Activated CD4-positive, alpha-beta T cell treated with anti-CD3 and anti-CD28 coated beads, Interleukin-2, amount 50 U/mL, for 48 hours (primary cell): Measurements from ENCODE around the gene AGAP1.

Experiments
- DNase-seq, 2 experiments: peaks; one replicate each; pipeline ENCODE4 v3.0.0-alpha.2; 2020

Gene AGAP1

DNA sequence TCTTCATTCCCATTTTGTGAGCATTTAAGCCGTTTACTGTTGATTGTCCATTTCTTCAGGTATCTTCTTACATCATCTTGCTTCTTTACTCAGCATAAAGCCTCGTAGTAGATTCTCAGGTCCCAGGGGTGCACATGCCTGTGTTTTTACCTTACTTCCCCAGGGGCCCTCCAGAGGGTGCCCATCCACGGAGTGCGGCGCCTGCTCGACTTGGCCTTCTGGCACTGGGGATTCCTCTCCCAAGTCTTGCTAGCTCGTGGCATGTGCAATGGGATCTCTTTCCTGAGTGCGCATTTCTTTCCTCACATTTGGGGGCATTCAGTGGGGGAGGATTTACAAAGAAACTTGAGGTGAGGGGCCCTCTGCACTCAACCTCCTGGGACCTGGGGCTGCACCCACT is 148.1 kb downstream of the AGAP1 start:
- DNase-seq: no peak

DNA sequence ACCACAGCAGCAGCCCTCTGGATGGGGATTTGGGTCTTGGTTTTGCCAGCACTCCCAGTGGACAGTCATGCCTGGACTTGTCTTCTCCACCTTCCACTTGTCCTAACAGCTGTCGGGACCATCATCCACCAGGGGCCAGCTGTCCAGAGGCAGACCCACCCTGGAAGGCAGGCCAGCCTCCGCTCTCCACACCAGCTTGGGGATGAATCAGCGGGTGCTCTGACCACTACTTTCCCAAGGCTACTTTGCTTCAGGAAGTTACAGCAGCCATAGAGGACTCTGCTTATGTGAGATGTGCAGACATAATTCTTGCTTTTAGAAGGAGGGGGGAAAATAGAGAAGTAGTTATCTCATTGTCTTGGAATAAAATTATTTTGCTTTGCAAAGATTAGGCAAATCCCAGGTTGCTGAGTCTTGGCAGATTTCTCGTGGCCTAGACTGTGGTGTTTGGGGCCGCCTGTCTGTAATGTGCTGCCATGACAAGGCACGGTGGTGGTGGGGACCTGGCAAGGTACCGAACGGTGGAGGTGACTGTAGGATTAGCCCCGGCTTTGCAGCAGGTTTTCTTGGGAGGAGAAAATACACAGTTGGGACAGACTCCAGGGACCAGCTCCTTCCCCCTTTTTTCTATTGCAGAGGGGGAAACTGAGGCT is 148.7 kb downstream of the AGAP1 start:
- DNase-seq: no peak

DNA sequence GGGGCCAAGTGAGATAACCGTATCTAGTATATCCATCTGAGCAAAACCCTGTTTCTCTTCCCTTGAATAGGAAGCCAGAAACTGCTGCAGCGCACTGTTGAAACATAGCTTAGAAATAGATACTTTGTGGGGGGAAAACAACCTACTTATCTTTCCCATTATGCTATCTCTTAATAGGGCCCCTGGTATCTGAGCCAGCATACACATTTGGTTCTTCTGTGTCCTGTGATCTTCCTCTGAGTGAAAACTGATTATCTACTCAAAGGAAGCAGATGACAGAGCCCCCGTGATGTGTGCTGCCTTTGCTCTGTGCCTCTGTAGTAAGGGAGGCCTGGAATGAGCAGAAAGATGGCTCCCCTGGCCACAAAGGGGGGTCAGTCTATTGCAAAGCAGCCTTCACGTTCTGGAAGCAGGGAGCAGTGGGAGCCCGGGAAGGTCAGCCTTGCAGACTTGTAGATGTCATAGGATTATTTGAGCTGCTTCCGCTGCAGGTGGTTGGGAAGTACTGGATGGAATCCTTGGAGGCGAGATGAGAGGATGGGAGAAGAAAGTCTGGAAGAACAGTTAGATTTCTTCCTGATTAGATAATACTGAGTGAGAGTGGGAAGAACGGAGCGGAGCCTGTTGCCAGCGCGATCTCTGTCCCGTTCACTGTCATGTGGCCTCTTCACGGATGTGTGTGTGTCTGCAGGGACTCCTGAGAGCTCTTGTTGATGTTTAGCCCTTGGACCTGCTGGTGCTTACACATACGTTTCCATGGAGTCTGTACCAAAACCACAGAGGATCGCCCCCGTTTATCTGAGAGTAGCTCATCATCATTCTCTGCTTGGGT is 150.1 kb downstream of the AGAP1 start:
- DNase-seq: no peak

DNA sequence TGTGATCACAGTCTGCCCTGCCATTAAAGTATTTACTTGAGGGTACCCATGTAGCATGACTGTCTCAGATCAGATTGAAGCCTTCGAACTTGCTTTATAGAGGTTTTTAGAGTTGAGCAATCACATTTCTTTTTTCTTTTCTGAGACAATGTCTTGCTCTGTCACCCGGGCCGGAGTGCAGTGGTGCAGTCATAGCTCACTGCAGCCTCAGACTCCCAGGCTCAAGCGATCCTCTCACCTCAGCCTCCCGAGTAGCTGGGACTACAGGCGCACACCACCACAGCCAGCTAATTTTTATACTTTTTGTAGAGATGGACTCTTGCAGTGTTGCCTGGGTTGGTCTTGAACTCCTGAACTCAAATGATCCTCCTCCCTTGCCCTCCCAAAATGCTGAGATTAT is 153.4 kb downstream of the AGAP1 start:
- DNase-seq: no peak

DNA sequence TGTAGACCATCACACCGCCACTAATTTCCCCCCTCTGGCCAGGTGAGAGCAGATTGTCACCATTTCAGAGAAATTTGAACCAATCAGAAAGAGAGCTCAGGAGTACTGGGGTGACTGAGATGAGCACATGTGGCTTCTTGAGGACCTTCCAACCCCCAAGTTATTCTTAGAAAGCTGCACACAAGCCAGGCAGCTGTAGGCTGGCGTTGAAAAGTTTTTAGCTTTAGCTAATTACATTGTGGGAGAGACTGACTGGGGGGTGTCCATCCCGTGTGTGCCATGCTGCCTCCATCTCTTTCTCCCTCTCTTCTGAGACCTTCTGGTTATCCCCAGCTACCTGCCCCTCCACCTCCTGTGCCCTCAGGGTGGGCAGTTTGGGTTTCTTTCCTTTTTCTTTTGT is 154.0 kb downstream of the AGAP1 start:
- DNase-seq: no peak

DNA sequence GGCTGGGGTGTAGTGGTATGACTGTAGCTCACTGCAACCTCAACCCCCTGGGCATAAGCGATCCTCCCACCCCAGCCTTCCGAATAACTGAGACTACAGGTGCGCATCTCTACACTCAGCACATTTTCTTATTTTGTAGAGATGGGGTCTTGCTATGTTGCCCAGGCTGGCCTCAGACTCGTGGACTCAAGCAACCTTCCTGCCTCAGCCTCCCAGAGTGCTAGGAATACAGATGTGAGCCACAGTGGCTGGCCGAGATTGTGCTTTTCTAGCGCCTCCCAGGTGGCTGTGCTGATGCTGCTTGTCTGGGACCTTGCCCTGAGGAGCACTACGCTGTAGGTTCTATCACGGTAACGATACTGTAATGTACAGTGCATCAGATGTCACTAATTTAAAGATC is 155.6 kb downstream of the AGAP1 start:
- DNase-seq: no peak

DNA sequence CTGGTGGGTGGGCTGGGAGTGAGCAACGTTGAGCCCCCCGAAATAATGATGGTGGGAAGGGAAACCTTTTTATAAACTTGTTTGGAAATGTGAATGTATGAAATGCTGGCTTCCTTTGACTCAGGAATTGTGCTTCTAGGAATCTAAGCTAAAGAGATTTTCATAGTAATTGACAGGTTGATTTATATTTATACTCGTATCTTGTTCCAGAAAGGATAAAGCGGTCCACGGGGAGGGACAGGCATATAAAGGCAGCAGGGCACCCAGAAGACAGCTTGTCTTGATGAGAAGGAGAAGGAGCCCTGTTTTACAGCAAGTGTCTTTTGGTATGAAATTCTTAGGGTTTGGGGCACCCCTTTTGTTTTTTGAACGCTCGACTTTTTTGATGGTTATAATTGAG is 157.8 kb downstream of the AGAP1 start:
- no peak for DNase-seq

DNA sequence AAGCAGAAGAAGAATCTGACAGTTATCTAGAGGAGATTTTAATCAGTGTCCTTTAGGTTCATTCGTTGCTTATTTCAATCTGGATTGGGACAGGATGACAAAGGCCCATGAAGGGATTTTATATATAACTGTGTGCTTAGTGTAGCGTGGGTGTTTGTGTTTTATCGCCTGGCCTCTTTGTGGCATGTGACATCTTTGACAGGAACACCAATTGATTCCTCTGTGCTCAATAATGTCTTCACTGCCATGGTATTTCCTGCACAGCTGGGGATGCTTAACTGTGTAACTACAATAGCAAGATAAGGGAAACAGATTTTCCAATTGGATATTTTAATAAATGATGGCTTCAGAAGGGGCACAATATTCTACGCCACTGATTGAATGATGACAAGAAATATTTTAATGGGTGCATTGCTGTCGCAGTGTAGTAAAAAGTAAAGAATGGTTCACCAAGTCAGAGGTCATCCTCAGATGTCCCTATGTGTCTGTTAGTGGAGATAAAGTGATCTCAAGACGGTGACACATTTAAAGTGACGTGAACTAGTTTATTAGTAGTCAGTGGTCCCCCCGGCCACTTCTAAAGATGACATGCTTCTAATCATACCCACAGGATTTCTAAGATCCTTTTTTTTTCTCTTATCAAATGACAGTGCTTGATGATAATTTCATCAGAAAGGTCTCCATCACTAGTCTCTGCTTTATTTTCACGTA is 160.4 kb downstream of the AGAP1 start:
- DNase-seq: no peak

DNA sequence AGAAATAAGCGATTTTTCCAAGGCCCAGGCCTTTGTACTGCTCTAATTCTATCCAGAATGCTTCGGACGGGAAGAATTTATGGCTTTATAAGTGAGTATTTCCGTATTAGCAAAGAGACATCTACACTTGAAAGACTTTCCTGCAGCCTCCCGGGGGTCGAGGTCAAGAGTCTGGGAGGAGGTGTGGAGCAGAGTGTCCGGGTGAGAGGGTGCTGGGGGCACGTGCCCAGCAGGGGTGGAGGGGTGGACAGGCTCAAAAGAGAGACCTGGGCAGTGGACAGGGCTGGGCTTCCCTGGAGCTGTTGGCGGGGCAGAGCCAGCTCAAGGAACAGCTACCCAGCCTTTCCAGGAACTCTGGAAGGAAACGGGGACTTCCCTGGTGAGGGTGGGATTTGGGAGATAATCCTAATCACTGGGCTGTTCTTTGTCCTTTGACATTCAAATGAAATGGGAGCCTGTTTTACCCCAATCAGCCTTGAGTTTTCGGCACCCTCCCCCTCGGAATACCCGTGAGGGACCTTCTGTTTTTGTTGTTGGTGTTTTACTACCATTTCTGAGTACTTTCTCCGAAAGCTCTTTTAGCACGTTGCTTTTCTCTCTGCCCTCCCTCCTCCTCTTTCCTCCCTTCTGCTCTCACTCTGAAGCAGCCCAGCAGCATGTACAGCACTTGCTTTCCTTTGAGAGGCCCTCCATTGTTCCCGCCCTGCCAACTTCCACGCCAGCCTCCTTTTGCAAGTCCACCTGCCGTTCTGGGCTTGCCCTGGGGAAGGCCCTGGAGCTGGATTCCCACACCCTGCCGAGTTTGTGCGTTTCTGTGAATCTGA is 164.7 kb downstream of the AGAP1 start:
- DNase-seq: no peak

DNA sequence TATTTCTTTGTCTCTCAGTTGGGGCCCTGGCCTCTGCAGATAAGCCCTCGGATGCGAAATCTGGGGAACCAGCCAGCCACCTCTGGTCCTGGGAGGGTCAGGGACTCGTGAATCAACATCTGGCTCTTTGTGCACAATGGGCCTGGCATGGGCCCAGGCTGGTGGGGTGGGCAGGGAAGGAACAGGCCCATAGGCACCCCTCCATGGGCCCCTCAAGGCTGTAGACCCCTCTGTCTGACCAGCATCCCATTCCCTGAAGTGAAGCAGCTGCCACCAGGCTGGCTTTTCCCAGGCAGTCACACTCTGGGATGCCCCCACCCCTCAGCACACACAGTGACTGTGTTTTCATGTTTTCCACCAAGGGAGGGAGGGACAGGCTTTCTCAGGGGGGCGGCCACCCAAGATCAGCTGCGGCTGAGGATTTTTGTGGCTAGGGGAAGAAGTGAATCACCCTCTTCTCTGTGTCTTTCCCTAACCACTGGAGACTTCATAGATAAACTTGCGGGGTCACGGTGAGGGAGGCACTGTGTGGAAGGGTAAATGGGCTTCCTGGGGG is 166.0 kb downstream of the AGAP1 start:
- no peak for DNase-seq

DNA sequence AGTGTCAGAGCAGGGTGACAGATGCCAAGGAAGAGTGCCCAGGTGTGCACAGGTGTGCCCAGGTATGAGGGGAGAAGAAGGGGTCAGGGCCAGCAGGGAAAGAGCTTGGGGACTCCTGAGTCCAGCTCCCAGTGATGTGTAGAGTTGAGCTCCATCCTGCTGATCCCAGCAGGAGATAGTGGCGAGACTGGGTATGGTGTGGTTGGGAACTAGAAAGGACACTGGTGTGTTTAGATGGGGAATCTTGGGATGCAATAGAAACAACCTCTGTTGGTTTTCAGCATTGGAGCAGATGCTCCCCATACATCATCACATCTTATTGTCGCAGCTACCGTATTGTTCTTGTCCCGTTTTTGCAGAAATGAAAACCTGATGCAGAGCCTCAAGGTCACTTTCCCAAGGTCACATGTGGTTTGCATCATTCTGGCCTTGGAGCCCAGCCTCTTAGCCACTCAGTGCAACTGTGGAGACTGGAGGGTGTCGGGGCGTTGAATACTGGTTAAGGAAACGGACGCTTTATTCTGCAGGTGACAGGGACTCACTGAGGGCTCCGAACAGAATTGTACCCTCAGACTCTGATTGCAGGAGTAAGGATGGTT is 166.7 kb downstream of the AGAP1 start:
- no peak for DNase-seq

DNA sequence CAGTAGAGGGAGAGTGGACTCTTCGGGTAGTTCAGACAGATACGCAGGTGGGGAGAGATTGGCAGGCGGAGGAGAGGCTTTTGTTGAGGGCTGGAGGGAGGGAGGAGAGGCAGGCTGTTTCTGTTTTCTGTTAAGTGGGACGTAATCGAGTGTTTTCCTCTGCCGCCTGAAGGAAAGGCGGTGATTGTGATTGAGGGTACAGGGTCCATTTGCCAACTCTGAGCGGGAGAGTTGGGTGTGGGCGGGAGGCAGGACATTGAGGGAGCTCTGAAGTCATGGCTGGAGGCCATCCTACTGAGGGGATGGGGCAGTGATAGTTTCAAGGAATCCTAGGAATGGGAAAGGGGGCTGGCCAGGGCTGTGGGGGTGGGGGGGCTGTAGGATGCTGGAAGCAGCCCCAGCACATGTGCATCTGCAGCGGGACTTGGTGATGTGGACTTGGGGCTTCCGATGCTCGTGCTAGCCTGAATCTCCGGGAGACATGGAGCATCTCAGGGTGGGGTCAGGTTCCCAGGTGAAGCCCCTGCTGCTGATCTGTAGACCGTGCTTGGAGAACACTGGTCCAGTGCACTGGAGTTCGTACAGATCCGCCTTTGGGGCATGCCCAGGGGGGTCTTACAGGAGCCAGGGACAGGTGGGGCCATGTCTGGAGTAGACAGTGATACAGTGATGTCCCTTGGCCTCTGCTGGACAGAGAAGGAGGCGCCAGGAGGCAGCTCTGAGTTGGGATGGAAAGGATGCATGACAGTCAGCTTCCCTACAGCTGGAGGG is 167.5 kb downstream of the AGAP1 start:
- no peak for DNase-seq

DNA sequence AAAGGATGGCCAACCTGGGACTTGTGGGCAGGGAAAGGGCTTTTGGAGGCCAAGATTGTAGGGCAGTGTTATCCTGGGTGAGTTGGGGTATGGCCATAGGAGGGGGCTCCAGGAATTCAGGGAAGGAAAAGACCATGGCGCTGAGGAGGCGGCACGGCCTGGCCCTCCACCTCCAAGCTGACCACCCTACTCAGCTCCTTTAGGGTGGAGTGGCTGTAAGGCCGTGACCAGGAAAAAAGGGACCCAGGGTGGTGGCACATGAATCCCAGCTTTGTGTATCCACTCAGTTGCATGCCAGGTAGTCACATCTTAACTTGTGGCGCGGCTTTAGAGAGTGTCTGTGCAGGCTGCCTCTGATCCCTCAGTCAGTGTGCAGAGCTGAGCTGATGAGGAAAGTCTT is 168.1 kb downstream of the AGAP1 start:
- no peak for DNase-seq

DNA sequence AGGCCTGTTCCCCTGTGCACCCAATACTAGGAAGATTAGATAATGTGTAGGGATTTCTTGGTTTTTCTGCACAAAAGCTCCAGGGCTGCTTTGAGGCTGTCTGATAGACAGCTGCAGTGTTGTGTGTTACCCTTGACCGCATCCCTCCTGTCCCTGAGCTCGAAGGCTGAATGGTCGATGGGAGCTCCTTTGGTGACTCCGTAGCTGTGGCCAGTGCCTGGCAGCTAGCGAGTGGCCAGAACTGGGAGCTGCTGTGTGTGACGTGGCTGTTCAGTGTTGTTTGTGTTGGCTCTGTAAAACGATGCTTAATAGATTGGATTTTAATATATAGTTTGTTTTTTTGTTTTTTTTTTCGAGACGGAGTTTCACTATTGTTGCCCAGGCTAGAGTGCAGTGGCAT is 170.0 kb downstream of the AGAP1 start:
- no peak for DNase-seq

DNA sequence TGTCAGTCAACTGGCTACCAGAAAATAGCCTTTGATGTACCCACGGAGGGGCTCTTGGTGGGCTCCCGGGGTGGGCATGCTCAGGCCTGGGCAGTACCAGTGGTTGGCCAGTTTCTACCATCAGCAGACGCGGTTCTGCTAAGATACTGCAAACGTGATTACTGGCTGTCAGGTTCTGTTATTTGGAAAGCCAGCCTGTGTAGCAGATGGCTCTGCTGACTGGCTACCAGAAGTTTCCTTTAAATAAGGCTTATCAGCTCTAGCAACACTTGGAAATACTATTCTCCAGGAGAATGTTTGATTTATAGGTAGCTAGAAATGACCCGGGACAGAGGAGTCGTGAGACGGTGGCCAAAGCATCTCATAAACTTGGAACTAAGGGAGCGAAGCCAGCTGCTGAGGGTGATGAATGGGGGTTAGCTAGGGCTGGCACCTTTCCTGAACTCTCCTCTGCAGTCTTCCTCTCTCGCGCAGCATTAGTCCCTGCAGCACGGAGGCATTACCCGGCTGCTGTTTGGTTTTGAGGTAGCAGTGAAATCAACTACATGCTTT is 171.9 kb downstream of the AGAP1 start:
- DNase-seq: no peak

DNA sequence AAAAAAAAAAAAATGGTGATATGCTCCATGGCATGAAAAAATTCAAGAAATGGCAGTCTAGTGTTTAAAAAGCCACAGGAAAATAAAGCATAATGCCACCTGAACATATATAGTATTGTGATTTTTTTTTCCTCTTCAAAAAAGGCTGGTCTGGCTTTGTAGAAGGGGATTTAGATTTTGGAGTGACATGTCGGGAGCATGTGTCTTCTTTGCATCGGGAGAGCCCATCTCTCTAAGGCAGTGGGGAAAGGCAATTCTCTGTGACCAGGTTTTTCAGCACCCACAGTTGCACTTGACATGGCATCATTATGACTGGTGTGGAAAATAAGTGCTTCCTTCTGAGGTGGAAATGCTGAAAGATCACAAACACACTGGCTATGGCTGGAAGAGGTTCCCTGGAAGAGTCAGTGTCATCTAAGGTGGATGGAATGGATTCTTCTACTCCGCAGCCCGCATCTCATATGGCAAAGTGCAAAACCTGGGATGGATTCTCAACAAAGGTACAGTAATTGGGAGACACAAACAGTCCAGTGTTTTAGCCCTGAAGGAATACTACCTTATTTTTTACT is 172.5 kb downstream of the AGAP1 start:
- DNase-seq: peak in 1 of 2 experiments; percentile 8

DNA sequence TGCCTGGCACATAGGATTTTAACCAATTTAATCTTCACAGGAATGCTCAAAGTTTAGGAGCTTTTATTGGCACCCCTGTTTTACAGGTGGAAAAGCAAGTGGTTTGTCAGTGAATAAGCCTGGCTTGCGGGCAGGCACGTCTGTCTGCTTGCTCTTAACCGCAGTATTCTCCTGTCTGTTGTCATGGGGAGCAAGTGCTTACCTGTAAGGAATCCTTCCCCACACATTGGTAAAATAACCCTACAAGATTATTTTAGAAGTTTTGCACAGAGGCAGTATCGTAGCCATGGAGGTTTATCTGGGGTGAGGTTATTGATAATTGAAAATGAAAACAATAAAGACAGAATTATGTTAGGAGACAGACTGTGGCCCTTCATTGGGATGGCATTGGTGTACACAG is 174.9 kb downstream of the AGAP1 start:
- no peak for DNase-seq

DNA sequence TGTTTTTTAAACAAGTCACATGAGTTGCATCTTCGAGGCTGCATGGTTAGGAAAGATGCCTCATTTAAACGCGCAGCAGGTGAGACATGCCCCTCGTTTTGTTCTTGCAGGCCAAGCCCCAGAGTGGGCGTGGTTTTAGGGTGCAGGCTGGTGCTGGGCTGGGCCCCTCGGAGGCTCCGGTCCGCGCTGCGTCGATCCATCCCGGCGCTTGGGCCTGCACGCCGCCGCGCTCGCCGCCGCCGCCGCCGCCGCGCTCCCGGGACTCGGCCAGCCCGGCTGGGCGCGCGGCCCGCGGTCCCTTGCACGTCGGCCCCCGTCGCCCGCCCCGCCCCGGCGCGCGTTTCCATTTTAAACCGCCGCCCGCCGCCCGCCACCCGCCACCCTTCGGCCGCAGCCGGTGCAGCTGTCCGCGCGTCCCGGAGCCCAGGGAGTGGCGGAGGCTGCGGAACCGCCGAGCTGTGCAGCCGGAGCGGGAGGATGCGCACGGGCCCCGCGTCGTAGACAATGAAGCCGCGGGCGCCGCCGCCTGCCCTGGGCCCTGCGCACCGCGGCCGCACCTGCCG is 175.5 kb downstream of the AGAP1 start:
- peak; percentile 19 to 24 for DNase-seq

DNA sequence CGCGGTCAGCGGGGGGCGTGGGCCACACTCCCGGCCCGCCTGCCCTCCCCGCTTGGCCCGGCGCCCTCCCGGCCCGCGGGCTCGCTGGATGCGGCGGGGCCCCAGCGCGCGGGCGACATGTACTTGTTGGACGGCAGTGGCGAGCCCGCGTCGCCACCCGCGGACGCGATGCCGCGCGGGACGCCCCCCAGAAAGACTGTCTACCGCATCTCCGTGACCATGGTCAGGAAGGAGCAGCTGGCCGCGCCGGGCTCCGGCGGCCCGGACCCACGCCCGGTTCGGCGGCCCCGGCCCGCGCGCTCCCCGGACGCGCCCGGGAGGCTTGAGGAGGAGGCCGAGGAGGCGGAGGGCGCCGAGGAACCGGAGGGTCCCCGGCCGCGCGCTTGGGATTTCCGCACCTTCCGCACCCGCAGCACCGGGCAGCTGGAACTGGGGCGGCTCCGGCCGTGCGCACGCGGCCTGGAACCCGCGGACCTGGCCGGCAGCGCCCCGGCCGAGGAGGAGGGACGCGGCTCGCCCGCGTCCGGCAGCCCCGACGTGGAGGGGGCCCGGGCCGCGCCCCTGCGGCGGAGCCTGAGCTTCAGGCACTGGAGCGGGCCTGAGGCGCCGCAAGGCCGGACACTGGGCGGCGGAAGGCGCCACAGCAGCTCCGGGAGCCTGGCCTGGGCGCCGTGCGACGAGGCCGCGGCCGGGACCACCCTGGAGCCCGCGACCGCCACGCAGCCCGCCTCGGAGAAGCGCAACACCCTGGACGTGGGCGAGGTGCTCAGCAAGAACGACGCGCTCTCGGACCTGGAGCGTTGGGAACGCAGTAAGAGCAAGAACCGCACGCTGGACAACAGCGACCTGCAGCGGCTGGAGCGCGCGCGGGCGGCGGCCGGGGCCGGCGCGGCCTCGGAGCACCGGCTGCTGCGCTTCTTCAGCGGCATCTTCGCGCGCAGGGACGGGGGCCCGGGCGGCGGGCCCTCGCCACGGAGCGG is 176.4 kb downstream of the AGAP1 start:
- no peak for DNase-seq
